Globus pallidus (tissue), 1 donor: ENCODE data around the gene ZNF433.
"Not testable (repeated sequence)": the region's sequence is repeated elsewhere in the genome, so short reads cannot be mapped to it uniquely, and the experiment has no call there.

Source experiments
- DNase-seq: peaks from one replicate; pipeline ENCODE4 v3.0.0-alpha.2; 2015; ENCODE audit warnings: low spot score

Gene ZNF433

GRCh38 chr19:12035220-12036172, at the start of gene ZNF433:
ZNF433 (minus strand) TSS chr19:12035679; CDS start chr19:12035539, 140 bp downstream.
- peak; percentile 89 for DNase-seq

- DNase-seq = not testable (repeated sequence)
Observed at GRCh38 chr19:12083336-12083735, 47.9 kb upstream of the ZNF433 start.

- DNase-seq = no peak
Observed at GRCh38 chr19:12077375-12077774, 41.9 kb upstream of the ZNF433 start.

GRCh38 chr19:12076331-12076730, 40.9 kb upstream of the ZNF433 start:
- not testable (repeated sequence) for DNase-seq

- no peak for DNase-seq
Observed at GRCh38 chr19:12075538-12076139, 40.2 kb upstream of the ZNF433 start.

- DNase-seq = peak; percentile 96
Observed at GRCh38 chr19:12064590-12065538, 29.4 kb upstream of the ZNF433 start, which contains the start of gene ZNF844. ZNF844 (plus strand) TSS chr19:12064731; CDS start chr19:12064874, 143 bp downstream.

GRCh38 chr19:12055784-12056183, 20.3 kb upstream of the ZNF433 start:
- no peak for DNase-seq

- peak; percentile 88 for DNase-seq
Observed at GRCh38 chr19:12052497-12053169, 17.2 kb upstream of the ZNF433 start, which contains the start of gene ZNF878. ZNF878 (minus strand) TSS chr19:12052961; CDS start chr19:12052801, 160 bp downstream.

- DNase-seq = no peak
Observed at GRCh38 chr19:12052091-12052496, 16.6 kb upstream of the ZNF433 start.

GRCh38 chr19:12047868-12048267, 12.4 kb upstream of the ZNF433 start:
- no peak for DNase-seq

- no peak for DNase-seq
Observed at GRCh38 chr19:12043752-12044422, 8.4 kb upstream of the ZNF433 start.

- no peak for DNase-seq
Observed at GRCh38 chr19:12042893-12043292, 7.4 kb upstream of the ZNF433 start.

- no peak for DNase-seq
Observed at GRCh38 chr19:12034620-12035019, 859 bp downstream of the ZNF433 start.

GRCh38 chr19:12034198-12034597, 1.3 kb downstream of the ZNF433 start:
- no peak for DNase-seq

- no peak for DNase-seq
Observed at GRCh38 chr19:12015753-12016116, 19.7 kb downstream of the ZNF433 start.

GRCh38 chr19:12015015-12015752, 20.3 kb downstream of the ZNF433 start:
- DNase-seq = no peak

GRCh38 chr19:12000152-12000981, 35.1 kb downstream of the ZNF433 start:
- DNase-seq = no peak

GRCh38 chr19:11995174-11995573, 40.3 kb downstream of the ZNF433 start:
- no peak for DNase-seq

- not testable (repeated sequence) for DNase-seq
Observed at GRCh38 chr19:11991921-11992320, 43.6 kb downstream of the ZNF433 start.
